GM12873 (cell line): ENCODE data around the gene ZNF124.
"Not testable (repeated sequence)": the region's sequence is repeated elsewhere in the genome, so short reads cannot be mapped to it uniquely, and the experiment has no call there.

Experiments
- TF ChIP-seq, protein P1 (sequence below): IDR thresholded peaks from 2 replicates; pipeline ENCODE4 v1.5.1; 2012; ENCODE audit warnings: low read depth, mild to moderate bottlenecking, moderate library complexity, low read length, control low read depth; ENCODE audit not compliant: insufficient read depth; ENCODE audit errors: missing control alignments

Gene ZNF124

DNA sequence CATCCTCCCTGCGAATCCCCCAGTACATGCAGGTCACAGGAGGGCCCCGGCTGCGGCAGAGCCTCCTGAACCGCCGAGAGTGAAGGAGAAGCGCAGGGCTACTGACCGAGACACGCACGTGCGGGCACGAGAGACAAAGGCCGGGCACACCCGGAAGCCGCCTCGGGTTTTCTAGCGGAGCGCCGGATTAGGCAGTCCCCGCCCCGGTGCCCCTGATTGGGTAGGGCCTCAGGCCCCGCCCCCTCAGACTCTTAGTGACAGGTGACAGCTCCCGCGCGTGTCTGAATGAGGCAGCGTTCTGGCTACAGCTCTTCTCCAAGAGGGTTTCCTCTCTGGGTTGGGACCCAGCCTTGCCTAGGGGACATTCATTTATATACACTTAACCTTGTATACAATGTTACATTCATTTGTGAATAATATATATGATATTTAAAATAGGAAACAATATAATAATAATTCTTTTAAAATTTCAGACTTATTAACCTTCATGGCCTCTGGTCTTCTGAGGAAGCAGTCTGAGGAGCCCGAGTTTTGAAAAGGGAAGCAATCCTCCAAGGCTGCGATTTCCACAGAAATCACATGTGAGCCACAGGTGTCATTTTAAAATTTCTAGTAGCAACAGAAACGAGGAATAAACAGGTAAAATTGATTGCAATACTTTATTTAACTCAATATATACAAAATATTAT is at the start of gene ZNF124:
Gene ZNF124, minus strand, starts transcription at position 146 of the 689 bp plus-strand sequence. Its CDS starts 143 bp downstream, at position 3.
- TF ChIP-seq, protein P1, sequence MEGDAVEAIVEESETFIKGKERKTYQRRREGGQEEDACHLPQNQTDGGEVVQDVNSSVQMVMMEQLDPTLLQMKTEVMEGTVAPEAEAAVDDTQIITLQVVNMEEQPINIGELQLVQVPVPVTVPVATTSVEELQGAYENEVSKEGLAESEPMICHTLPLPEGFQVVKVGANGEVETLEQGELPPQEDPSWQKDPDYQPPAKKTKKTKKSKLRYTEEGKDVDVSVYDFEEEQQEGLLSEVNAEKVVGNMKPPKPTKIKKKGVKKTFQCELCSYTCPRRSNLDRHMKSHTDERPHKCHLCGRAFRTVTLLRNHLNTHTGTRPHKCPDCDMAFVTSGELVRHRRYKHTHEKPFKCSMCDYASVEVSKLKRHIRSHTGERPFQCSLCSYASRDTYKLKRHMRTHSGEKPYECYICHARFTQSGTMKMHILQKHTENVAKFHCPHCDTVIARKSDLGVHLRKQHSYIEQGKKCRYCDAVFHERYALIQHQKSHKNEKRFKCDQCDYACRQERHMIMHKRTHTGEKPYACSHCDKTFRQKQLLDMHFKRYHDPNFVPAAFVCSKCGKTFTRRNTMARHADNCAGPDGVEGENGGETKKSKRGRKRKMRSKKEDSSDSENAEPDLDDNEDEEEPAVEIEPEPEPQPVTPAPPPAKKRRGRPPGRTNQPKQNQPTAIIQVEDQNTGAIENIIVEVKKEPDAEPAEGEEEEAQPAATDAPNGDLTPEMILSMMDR, result not testable (repeated sequence)

DNA sequence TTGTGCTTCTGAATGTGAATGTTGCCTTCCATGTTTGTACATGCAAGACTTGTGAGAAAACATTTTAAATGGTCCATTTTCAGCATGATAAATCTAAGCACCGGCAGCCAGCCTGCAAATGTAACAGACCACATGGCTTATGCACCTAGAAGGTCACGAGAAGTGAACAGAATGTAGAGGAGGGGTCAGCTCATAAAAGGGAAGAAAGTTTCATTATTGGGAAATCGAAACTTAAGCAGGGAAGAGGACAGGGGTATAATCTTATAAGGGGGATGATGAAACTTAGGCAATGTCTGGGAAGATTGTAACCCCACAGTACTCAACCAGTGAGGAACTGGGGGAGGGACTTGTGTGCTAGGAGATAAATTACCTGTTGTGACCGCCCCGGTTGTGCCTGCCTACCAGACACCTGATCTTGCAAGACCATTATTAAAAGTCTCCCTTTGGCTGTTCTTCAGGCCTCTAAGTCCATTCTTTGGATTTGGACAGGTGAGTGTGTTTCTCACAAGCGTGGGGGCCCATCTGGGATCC is 46.4 kb upstream of the ZNF124 start:
- TF ChIP-seq, protein P1, result no peak

DNA sequence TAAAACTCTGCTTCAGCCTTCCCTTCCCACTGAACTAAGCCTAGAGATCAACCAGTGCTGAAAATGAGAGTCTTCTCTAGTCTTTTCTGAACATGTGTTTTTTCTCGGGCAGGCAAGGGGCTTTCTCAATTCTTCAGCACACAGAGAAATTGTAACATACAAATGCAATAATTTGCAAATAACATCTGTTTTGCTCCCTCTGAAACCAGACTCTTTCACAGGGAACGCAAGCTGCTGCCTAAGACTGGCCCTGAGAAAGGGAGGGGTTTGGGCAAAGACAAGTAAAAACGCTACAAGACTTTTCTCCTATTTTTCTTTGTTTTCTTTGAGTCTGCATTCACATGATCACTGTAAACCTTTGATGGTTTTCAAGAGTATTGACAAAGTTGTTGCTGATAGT is 44.4 kb upstream of the ZNF124 start:
- TF ChIP-seq, protein P1, result no peak

DNA sequence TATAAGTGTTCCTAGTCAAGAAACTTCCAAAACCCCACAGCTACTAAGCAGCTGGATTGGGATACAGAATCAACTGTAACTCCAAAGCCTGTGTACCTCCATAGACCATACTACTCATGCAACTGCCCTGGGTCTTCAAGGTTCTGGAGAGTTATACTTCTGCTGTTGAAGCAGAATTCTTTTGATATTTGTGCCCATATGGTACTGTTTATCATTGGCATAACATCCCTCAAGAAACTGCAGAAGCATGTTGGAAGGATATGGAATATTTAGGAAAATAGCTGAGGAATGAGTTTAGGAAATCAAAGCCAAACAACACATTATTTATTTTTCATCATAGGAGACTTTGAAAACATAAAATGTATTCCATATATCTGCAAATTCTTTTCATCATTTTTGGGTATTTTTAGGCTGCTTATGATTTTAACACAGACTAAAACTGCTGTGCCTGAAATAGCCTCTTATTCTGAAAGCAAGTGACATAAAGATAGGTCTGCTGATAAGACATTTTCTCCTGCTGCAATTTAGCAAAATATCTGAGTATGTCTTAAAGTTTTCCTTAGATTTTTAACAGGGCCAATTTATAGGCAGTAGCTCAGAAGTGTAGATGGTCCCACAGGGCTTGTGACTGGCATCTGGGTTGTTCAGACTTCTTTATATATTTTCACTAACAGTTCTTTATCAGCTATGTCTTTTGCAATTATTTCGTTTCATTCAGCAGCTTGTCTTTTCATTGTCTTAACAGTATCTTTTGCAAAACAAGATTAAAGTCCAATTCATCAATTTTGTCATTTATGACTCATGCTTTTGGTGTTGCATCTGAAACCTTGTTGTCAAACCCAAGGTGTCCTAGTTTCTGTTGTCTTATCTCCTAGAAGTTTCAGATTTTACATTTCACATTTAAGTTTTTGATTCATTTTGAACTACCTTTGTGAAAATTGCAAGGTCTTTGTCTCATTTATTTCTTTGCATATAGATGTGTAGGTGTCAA is 41.1 kb upstream of the ZNF124 start:
- TF ChIP-seq, protein P1, result no peak

DNA sequence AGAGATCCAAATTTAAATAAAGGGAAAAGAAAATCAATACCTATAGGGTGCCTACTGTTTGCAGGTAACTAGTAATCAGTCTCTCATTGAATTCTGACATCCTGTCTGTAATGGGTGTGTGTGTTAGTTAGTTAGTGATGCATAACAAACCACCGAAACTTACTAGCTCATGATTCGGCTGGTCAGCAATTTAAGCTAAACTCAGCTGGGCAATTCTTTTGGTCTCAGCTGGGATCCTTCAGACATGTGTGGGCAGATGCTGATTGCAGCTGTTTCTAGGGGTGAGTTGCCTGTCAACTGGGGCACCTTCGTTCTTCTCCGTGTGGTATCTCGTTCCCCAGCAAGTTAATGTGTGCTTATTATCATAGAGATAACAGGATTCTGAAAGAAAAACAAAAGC is 40.2 kb upstream of the ZNF124 start:
- TF ChIP-seq, protein P1, result no peak

- TF ChIP-seq, protein P1, result no peak
These were observed 39.5 kb upstream of the ZNF124 start for GRCh38 chr1:247211339-247211738.

GRCh38 chr1:247210376-247211117 is 38.7 kb upstream of the ZNF124 start:
- TF ChIP-seq, protein P1, result no peak
